ENCODE measurements around the gene SLC23A3.
A peak's percentile ranks its signal among the peaks of the same experiment; 100 is the strongest.

The SLC23A3 gene

GRCh38 chr2:219140722-219141121, 29.1 kb downstream of the SLC23A3 start:
- no peak for DNase-seq

DNA sequence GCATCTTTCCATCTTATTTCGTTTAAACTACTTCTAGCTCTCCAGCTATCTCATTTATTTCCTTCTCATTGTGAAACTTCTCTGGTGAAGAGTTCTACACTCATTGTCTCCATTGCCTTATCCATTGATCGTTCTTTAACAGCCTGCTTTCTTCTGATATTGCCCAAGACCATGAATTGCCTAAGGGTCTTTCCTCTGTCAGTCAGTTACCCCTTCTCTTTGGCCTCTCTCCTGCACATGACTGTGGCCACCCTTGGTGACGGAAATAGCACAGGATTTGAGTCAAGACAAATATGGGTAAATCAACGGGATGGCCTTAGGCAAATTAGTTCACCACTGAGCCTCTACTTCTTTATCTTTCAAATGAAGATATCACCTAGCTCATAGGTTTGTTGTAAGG, 35.9 kb downstream of the SLC23A3 start:
- DNase-seq = no peak

DNA sequence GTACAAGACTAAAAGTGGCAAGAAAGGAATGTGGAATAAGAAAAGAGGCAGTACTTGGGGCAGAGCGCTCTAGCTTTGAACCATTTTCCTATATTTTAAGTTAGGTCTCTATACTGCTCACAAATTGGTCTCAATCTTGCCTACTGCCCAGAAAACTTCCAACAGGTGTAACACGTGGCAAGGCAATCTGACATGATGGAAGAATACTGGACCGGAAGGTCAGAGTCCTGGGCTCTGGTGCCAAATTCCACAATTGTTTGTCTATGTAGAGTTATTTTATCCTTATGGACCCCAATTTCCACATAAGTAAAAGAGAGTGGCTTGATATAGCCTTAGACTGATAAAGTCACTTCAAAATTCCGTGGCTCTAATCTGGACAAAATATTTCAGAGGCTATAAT, 38.1 kb downstream of the SLC23A3 start:
- DNase-seq = no peak

DNA sequence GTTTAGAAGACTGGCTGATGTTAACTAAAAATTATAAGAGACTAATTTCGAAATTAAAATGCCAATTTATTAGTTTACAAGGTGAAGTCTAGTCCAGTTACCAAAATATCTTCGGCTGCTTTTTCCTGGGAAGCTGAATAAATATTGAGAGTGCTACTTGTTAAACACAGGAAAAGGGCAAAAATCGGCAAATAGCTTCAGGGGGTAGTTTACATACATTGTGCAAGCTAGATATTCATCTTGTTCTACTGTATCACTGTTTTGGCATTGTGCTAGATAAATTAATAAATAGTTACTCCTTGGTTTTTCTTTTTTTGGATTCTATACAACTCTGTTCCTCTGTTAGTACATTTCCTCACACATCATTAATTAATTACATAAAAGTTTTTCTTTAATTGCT, 38.5 kb downstream of the SLC23A3 start:
- DNase-seq = no peak

- DNase-seq = no peak
These were observed 40.2 kb downstream of the SLC23A3 start for GRCh38 chr2:219129589-219129988.

DNA sequence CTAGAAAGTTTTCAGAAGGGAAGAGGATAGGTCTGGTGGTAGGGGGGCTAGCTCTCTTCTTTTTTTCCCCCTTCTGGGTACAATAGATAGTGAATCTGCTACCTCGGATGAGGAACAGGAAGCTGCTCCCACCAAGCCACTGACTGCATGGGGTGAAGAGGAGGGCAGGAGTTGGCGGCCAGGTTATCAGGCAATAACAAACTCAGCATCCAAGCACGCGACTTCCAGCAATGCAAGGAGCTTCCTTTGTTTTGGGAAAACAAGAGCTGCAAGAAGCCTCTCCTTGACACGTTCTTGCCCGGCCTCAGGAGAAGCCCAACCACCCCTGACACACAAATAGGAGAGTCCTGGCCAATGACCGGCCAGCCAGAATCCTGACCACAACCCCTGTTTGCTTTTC, 41.4 kb downstream of the SLC23A3 start:
- no peak for DNase-seq

DNA sequence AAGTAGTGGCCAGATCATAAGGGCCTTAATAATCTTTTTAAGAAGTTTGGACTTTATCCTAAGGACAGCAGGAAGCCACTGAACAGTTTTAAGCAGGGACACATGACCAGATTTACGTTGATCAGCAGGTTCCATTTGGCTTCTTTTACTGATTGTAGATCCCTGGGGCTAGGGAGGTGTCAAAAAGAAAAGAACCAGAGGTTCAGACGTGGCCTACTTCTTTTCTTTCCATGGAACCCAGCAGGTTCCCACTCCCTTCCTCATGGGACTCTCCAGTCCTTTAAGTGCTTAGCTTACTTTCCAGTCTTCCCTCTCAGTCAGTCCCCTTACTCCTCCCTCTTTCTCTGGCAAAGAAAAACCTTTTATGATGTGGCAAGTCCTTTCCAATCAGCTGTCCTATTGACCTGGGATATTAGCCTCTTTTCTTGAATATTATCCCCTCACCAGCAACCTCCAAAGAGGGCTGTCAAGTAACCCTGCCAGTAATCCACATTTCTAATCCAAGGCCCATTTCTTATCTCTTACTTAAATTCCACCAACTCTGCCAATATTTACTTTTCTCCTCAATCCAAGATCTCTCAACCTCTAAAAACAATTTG, 42.7 kb downstream of the SLC23A3 start:
- no peak for DNase-seq

DNA sequence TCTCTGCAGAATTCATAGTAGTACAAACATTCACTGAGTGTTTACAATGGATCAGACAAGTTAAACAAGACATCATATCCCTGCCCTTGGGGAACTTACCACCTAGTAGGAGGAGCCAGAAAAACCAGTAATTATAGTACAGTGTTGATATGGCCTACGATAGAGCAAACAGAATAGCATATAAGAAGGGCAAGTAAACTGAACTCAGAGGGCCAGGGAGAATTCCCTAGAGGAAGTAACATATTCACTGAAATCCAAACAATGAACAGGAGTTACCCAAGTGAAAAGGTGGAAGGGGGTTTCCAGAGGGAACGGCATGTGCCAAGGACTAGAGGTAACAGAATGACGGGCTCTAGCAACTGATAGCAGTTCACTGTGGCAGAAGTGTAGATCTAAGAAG, 43.3 kb downstream of the SLC23A3 start:
- DNase-seq = no peak

DNA sequence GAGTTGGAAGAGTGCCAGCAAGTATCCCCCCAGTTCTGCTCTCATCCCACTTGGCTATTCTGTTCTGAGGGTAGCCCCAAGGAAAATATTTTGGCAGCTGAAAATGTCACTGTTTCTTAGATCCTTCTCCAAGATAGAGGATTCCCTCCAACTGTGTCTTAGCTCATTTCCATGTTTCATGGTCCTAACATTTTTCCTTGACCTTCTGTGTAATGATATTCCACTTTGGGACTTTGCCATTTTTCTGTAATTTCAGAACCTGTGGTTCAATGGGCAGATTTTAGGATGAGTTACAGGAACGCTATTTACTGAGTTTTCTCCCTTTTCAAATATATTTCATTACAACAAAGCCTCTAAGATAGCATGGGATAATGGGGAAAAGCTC, 44.0 kb downstream of the SLC23A3 start:
- DNase-seq = no peak

- DNase-seq = peak; percentile 25 to 39
These were observed 44.5 kb downstream of the SLC23A3 start for GRCh38 chr2:219125225-219125885.

DNA sequence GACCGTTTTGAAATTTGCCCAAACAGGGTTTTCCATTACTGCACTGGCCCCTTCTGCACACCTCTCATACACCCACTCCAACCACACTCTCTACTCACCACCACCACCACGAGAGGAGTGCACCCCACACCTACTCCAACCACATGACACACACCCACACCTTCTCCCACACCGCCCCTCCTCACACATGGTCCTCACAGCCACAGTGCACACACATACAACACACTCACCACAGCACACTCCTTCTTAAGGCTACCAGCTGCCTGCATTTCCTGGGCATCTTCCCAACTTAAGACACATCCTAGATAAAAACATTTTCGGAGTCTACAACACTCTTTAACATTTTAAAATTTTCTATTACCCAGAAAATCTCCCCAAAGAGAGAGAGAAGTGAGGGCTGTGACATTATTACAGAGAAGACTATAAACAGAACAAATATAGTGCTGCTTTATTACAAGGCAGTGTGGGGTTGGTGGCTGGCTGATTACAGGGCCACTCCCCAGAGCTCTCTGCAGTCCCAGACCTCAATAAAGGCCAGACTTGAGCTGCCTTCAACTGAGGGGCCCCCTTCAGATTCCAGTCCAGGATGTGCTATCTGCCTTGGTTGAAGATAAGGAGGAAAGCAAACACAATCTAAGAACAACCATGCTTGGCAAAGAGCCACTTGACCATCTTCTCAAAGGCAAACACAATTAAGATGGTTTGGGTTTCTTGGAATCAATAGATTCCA, 45.3 kb downstream of the SLC23A3 start:
- DNase-seq = peak in 1 of 2 experiments; percentile 14

- DNase-seq = no peak
These were observed 46.3 kb downstream of the SLC23A3 start for GRCh38 chr2:219123356-219124135.

DNA sequence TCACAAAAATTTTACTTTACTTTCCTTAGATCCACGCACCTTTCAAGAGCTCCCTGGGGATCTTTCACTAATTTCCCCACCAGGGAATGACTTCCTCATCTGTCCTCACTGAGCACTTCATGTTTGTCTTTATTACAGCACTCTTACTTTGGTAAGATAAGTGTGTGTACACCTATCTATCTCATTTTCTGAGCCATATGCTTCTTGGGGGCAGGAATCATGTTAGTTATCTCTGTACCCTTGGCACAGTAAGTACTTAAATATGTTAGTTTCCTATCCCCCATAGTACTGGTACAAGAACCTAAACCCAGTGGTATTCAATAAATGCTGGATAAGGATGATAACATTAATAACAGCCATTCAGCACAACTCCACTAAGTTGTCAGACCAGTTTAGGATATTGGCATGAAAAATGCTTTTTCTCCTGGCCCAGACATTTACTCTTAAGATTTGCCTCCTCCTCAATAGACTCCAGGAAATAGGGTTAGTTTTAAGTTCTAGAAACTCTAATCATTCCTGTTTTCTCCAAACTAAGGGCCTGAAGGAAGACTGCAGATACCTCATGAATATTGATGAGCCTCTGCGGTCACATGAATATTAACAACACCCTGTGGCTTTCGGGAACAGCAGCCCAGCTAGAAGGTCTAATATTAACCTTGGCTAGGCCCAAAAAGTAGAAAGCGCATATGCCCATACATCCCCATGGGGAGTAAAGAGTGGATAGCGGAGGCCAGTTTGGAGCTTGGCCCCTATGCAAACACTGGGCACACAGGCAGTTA, 47.4 kb downstream of the SLC23A3 start:
- DNase-seq = no peak

- DNase-seq = no peak
These were observed 49.7 kb downstream of the SLC23A3 start for GRCh38 chr2:219120082-219120481.

GRCh38 chr2:219119422-219120043, 50.3 kb downstream of the SLC23A3 start:
- peak; percentile 72 to 79 for DNase-seq

DNA sequence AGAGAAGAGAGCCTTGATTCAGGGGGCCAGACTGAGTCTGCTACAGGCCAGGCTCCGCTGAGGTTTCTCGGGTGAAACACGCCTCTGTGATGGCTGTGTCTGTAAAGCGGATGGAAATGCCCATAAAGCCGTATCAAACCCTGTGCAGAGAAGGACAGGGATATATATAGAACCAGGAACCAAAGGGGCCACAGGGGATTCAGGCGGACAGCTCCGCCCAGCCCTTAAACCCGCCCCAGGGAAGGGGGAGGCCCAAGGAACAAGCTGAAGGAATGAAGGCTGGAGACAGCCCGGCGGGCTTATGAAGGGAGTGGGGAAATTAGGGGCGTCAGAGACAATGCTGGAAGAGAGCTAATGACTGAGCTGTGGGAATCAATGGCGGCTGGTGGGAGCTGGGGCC, 51.3 kb downstream of the SLC23A3 start:
- DNase-seq = no peak

DNA sequence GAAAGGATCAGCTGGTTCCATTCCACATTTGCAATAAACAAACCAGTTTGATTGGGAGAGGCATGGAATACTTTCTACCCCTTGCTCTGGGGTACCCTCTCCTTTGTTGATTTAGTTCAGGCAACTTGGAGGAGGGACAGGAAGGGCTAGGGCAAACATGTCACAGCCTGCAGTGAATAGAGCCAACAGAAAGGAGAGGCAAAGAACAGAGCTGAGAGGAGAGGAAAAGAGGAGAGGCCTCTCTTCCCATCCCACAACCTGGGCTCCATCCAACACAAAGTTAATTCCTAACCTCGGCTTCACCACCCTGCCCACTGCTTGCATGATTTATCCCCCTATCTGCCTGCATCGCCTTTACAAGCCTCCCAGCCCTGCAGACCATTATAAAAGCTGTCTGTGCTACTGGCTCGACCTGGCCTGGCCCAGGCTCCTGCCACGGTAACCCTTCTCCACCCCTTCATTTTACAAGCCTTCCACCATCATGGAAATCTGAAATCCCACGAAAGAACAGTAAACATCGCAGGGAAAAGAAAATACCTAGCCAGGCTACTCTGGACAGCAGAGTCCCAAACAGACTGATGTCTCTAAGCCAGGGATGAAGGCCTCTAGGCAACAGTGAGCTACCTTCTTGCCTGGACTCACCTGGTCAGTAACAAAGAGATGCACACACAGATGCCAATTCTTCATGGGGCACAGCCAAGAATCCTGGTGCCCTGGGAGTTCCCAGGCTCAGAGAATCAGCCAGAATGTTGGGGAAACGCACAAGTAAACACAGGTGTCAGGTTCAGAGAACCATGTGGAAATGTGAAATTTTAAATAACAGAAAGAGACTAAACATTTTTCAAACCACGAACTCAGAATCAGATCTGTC, 52.8 kb downstream of the SLC23A3 start:
- no peak for DNase-seq

GRCh38 chr2:219112651-219113338, 57.0 kb downstream of the SLC23A3 start:
- no peak for DNase-seq

DNA sequence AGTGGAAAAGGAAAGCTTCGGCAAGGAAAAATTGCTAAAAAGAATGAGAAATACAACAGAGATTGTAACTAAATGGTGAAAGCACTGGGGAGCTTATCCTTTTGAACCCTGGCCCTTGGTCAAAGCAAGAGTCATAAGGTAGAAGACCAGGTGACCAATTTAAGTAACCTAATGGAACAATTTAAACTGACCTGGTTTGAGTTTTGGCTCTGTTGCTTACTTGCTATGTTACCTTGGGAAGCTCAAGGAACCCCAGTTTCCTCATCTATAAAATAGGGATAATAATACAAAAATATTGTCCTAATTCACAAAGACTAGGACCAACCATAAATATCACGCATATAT, 57.8 kb downstream of the SLC23A3 start:
- no peak for DNase-seq

All from activated CD4-positive, alpha-beta T cell treated with anti-CD3 and anti-CD28 coated beads, Interleukin-2, amount 50 U/mL, for 48 hours (primary cell).